Activated CD4-positive, CD25-positive, alpha-beta regulatory T cell treated with anti-CD3 and anti-CD28 coated beads, Interleukin-2, amount 50 U/mL, for 24 hours (primary cell): ENCODE measurements around the gene ABCC4.

Source experiments
- ATAC-seq, 2 donors: fragments of 150-1000 bp; cut with Tn5 transposase; one replicate each; pipeline ENCODE4 v1.10.0; 2021; ENCODE audit warnings: mild to moderate bottlenecking in 1 of 2, moderate library complexity in 1 of 2

The ABCC4 gene

GRCh38 chr13:95112883-95113282, 188.4 kb downstream of the ABCC4 start:
- no peak for ATAC-seq

- no peak for ATAC-seq
Measured at GRCh38 chr13:95111608-95112007, 189.6 kb downstream of the ABCC4 start.

GRCh38 chr13:95106562-95106961, 194.7 kb downstream of the ABCC4 start:
- ATAC-seq: no peak

- no peak for ATAC-seq
Measured at GRCh38 chr13:95100525-95101433, 200.5 kb downstream of the ABCC4 start.

- no peak for ATAC-seq
Measured at GRCh38 chr13:95099541-95099940, 201.7 kb downstream of the ABCC4 start.

GRCh38 chr13:95098916-95099315, 202.3 kb downstream of the ABCC4 start:
- no peak for ATAC-seq

- ATAC-seq: no peak
Measured at GRCh38 chr13:95091755-95092154, 209.5 kb downstream of the ABCC4 start.

GRCh38 chr13:95087746-95088305, 213.4 kb downstream of the ABCC4 start:
- ATAC-seq: no peak

- no peak for ATAC-seq
Measured at GRCh38 chr13:95086761-95087160, 214.5 kb downstream of the ABCC4 start.

- no peak for ATAC-seq
Measured at GRCh38 chr13:95083758-95084157, 217.5 kb downstream of the ABCC4 start.

- ATAC-seq: no peak
Measured at GRCh38 chr13:95083066-95083465, 218.2 kb downstream of the ABCC4 start.

- no peak for ATAC-seq
Measured at GRCh38 chr13:95075506-95075905, 225.7 kb downstream of the ABCC4 start.

GRCh38 chr13:95074820-95075219, 226.4 kb downstream of the ABCC4 start:
- ATAC-seq: no peak

- no peak for ATAC-seq
Measured at GRCh38 chr13:95073747-95074311, 227.4 kb downstream of the ABCC4 start.

GRCh38 chr13:95067303-95067702, 233.9 kb downstream of the ABCC4 start:
- ATAC-seq: no peak

GRCh38 chr13:95060014-95060519, 241.2 kb downstream of the ABCC4 start:
- no peak for ATAC-seq

- no peak for ATAC-seq
Measured at GRCh38 chr13:95059306-95059705, 241.9 kb downstream of the ABCC4 start.

GRCh38 chr13:95058680-95059079, 242.6 kb downstream of the ABCC4 start:
- no peak for ATAC-seq

GRCh38 chr13:95056266-95056665, 245.0 kb downstream of the ABCC4 start:
- no peak for ATAC-seq

GRCh38 chr13:95050800-95051615, 250.2 kb downstream of the ABCC4 start:
- ATAC-seq: peak in 1 of 2 donors; percentile 27

GRCh38 chr13:95049772-95050171, 251.5 kb downstream of the ABCC4 start:
- no peak for ATAC-seq

- no peak for ATAC-seq
Measured at GRCh38 chr13:95044452-95045205, 256.6 kb downstream of the ABCC4 start.
